ENCODE measurements around the gene PPP1R9A.

DNA sequence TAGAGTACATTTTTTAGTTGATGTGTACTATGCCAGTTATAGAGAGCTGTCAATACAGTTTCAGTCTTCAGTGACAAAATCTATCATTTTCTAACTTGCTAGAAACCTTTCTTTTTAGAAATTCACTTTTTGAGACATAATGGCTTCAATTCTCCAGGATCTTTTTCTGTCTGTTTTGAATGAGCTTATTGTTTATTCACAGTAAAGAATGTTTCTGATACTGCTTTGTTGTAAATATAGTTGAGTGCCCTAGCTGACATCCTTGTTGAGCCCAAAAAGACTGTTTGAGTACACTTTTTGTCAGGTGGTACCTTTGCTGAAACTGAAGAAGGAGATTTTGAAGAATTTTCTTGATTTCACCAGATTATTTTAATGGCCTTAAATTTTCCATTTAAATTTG lies 139.9 kb downstream of the PPP1R9A start:
- TF ChIP-seq CTCF (conservative IDR thresholded peaks at IDR 0.05; ENCODE audit: low read length) = no peak
- no peak for TF ChIP-seq EZH2phosphoT487 (IDR thresholded peaks at IDR 0.05; ENCODE audit: borderline replicate concordance)
